ENCODE data around the gene AQP7. TPM values are rescaled to one million over a fixed set of nuclear protein-coding genes. Genes with fewer than 3 reads are reported as not detected.

The AQP7 gene
- polyA plus RNA-seq, 1 donor from 2014 or later, result not detected

DNA sequence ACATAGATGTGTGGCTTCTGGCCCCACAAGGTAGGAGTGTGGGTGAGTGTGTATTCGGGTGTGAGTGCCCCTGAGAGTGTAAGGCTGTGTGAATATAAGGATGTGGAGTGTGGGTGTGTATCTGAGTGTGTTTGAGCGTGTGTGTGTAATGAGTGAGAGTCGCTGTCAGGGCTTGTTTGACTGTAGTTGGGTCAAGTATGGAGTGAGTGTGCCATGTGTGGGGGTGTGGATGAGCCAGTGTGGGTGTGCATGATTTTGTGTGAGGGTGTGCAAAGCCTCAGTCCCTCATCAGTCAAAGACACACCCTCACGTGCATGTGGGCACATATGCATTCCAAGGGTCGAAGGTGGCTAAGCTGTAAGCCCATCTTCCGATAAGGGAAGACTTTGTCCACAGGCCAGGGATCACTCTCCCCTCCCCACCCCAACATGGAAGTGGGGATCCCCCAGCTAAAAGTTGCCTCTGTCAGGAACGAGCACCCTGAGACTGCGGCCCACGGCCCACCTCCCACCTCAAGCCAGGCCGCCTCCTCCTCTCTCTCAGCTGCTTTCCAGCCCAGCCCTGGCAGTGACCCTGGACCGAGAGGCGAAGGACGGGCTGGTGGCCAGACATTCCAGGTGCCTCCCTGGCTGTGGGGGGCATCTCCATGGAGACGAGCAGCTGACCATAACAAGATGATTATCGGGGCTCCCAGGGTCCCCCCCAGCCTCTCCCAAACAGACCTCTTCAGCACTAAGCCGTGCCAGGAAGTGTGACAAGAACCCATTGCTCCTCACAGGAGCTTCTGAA, 32.1 kb upstream of the AQP7 start:
- Histone ChIP-seq H3K27ac (ENCODE audit: low read length) (no peak overlapping the region), H3K9ac (ENCODE audit: low read length) (no peak overlapping the region), H3K79me2 (replicated peaks; ENCODE audit: insufficient read depth, low read length) (no peaks in the 10 kb centered on the region), H3K4me3 (ENCODE audit: low read length) (no peak overlapping the region), H3K36me3 (ENCODE audit: insufficient read depth, low read length) (no peaks in the 10 kb centered on the region), H3K9me3 (ENCODE audit: low read length) (no peaks in the 10 kb centered on the region), H4K20me1 (ENCODE audit: insufficient read depth) (no peaks in the 10 kb centered on the region), H2AFZ (ENCODE audit: low read depth, low read length) (no peak overlapping the region), H3F3A (ENCODE audit: insufficient read depth, low read length, poor library complexity, severe bottlenecking) (no peaks in the 10 kb centered on the region), H3K9me2 (ENCODE audit: insufficient read depth, low read length) (no peaks in the 10 kb centered on the region), H3K4me2 (ENCODE audit: low read length) (no peak overlapping the region), H3K27me3 (ENCODE audit: insufficient read depth, low read depth, low read length) (no peaks in the 10 kb centered on the region)
- TF ChIP-seq MXI1 (conservative IDR thresholded peaks at IDR 0.05; ENCODE audit: poor library complexity, severe bottlenecking) (no peak), RAD21 (conservative IDR thresholded peaks at IDR 0.05) (no peak), SMC3 (conservative IDR thresholded peaks at IDR 0.05; ENCODE audit: poor library complexity) (no peak), EZH2 (IDR thresholded peaks at IDR 0.05; ENCODE audit: borderline replicate concordance, insufficient read depth, low read length, poor library complexity, severe bottlenecking) (no peak), REST (IDR thresholded peaks at IDR 0.05; ENCODE audit: borderline replicate concordance) (no peak), EP300 (conservative IDR thresholded peaks at IDR 0.05; ENCODE audit: poor library complexity, severe bottlenecking) (no peak), TAF1 (IDR thresholded peaks at IDR 0.05; ENCODE audit: low read depth) (no peak), POLR2AphosphoS5 (IDR thresholded peaks at IDR 0.05) (no peak), CTCF (IDR thresholded peaks at IDR 0.05; ENCODE audit: poor library complexity, severe bottlenecking) (no peak)

DNA sequence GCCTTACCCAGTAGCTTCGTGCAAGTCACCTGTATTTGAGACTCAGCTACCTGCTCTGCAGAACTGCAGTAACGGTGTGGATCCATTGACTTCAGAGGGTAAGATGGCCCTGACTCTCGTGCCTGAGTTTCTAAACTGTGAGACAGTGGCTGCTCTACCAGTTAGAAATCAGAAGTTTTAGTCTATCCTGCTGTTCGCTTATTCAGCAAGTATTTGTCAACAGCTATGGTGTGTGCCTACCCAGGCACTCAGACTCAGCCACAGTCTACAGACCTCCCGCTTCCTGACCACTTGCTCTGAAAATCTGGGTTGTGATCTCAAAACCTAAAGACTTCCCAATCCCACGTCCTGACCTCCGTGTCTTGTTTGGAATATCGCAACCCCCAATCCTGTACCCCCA, 31.5 kb upstream of the AQP7 start:
- TF ChIP-seq RAD21 (conservative IDR thresholded peaks at IDR 0.05), result no peak
- no peaks in the 10 kb centered on the region for H3K36me3 ChIP-seq (ENCODE audit: insufficient read depth, low read length)

More for the DNA sequence above, 31.5 kb upstream of the AQP7 start:
- Histone ChIP-seq H2AFZ (ENCODE audit: low read depth, low read length) (no peak overlapping the region), H3K27ac (ENCODE audit: low read length) (no peak overlapping the region), H3K79me2 (replicated peaks; ENCODE audit: insufficient read depth, low read length) (no peaks in the 10 kb centered on the region), H3K9me2 (ENCODE audit: insufficient read depth, low read length) (no peaks in the 10 kb centered on the region), H3K4me2 (ENCODE audit: low read length) (no peak overlapping the region), H3F3A (ENCODE audit: insufficient read depth, low read length, poor library complexity, severe bottlenecking) (no peaks in the 10 kb centered on the region), H3K9ac (ENCODE audit: low read length) (no peak overlapping the region), H3K27me3 (ENCODE audit: insufficient read depth, low read depth, low read length) (no peaks in the 10 kb centered on the region), H3K9me3 (ENCODE audit: low read length) (no peaks in the 10 kb centered on the region), H3K4me3 (ENCODE audit: low read length) (no peak overlapping the region), H4K20me1 (ENCODE audit: insufficient read depth) (no peaks in the 10 kb centered on the region)

All from neural cell (in vitro differentiated cells).